ENCODE measurements around the gene TOE1.

GRCh38 chr1:45321444-45321843 is 18.5 kb upstream of the TOE1 start:
- TF ChIP-seq POLR2AphosphoS5 (IDR thresholded peaks at IDR 0.05; ENCODE audit: borderline replicate concordance, low read depth, low read length) (no peak), EZH2 (IDR thresholded peaks at IDR 0.05) (no peak), FOXP2 (optimal IDR thresholded peaks at IDR 0.05; ENCODE audit: control extremely low read depth, extremely low read length, insufficient read depth) (no peak)
